ENCODE data around the gene TMEM141.

TMEM141 gene

DNA sequence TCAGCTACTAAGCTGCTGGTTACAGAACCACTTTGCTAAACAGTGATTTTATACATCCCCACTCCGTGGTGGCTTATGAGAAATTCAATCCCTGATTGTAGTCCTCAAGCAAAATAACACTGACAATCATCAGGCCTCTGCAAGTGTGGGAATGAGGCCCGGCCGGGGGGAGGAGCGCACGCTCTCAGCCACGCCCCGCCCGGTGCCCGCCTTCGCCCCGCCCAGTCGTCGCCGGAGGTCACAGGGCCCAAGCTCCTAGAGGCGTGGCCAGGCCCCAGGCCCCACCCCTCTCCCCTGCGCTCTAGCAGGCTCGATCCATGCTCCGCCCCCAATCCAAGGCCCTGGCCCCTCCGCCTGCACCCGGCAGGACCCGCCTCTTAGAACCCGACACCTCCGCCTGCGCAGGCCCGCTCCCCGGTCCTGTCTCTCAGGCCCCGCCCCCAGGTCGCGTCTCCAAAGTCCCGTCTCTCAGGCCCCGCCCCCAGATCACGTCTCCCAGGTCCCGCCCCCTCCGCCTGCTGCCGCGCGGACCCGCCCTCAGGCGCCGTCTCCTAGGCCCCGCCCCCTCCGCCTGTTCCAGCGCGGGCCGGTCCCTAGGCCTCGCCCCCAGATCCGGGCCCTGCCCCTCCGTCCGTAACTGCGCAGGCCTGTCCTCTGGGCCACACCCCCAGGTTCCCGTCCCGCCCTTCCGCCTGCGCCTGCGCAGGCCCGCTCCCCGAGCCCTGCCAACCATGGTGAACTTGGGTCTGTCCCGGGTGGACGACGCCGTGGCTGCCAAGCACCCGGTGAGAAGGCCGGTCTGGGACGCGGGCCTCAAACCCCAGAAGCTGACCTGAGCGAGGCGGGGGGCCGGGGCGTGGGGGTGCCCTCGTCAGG, at the start of gene TMEM141:
Gene TMEM141, plus strand, starts transcription at position 705 of the 876 bp plus-strand sequence. Its CDS starts 27 bp downstream, at position 732.
- peak; percentile 99 for DNase-seq (ENCODE audit: low read depth, low spot score)

DNA sequence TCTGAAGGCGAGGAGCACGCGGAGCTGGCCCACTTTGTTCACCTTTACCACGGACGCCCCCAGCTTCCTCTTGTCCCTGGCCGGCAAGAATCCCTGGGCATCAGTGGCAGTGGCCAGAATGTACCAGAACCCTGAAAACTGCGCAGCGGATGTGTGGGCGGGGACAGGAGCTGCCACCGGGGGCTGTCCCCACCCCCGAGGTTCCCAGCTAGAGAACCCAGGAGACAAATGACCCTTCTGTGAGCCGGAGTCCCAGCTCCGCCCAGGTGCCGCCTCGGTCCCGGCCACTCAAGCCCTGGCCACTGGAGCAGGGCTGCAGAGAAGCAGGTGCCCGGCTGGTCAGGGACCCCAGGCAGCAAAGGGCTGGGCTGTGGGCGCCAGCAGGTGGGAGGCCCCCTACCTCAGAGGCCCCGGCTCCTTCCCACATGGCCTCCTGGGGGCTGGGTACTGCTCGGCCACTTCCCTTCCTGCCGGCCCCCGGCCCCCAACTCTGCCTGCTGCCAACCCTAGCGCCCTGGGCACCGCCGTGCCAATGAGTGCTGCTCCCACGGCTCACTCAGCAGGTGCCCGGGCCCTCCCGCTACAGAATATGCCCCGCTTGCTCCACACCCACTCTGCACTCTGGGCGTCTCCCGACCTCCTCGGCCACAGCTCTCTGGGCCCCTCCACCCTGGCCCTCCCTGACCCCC, 49.1 kb upstream of the TMEM141 start:
- no peak for DNase-seq (ENCODE audit: low read depth, low spot score)

DNA sequence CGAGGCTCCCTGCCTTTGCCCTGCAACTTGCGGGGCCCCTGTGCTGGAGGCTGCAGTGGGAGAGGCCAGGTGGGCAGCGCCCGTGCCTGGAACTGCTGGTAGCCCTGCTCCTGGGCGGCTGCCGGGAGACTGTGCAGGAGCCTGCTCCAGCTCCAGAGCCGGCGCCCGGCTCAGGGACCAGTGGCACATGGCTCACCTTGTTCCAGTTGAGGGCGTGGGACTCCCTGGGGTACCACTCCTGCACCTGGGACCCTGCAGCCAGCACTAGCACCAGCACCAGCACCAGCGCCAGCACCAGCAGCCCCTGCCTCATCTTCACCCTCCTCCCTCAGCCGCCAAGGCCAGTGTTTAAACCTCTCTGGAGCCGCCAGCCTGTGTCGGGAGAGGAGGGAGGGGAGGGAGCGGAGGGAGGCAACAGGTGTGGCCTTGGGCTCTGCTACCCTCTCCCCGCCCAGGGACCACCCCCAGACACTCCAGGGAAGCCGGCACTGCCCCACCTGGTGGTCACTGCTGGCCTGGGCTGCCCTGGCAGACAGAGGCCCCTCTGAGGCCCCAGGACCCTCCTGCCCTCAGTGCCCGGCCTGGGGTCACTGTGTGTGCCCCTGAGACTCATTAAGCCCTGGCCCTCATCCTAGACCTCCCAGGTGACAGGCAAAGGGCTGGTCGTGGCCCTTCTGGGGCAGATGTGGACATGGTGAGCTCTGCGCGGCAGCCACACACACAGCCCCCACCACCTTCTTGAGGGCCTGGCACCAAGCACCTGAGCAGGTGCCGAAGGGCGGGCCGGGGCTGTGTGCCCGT, 48.4 kb upstream of the TMEM141 start, which contains the start of gene LCN10:
Gene LCN10, minus strand, starts transcription at position 350 of the 801 bp plus-strand sequence. Its CDS starts 37 bp downstream, at position 313.
- DNase-seq (ENCODE audit: low read depth, low spot score), result peak; percentile 72

DNA sequence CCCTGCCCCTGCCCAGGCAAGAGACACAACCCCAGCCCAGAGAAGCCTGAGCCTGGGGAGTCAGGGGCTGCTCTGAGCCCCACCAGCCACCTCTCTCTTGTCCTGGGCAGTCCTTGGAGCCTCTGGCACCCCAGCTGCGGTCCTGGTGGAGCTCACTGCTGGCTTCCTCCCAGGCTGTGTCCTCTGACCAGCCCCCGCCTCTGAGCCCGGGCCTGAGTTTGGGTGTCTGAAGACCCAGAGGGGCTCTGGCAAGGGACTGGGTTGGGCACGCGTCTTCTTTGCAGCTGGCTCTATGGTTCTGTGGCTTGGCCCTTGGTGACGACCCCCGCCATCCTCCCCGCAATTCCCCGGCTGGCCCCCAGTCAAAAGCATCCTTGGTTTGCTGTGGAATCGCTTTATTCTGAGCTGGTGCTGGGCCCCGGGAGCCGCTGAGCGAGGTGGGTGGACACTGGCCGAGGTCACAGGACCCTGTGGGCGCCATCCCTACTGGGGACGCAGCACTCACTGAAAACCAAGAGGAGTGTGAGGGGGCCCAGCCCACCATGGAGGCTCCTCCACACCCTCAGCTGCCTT, 47.4 kb upstream of the TMEM141 start:
- DNase-seq (ENCODE audit: low read depth, low spot score), result no peak

DNA sequence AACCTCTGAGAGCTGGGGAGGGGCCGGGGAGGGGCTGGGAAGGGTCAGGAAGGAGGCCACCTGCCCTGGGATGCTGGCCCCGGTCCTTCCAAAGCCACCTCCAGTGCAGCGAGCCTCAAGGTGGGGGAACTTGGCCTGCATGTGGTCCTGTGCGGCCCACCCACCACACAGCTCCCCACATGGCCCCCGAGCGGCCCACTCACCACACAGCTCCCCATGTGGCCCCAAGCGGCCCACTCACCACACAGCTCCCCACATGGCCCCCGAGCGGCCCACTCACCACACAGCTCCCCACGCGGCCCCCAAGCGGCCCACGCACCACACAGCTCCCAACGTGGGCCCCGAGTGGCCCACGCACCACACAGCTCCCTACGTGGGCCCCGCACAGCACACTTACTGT, 46.4 kb upstream of the TMEM141 start:
- no peak for DNase-seq (ENCODE audit: low read depth, low spot score)

DNA sequence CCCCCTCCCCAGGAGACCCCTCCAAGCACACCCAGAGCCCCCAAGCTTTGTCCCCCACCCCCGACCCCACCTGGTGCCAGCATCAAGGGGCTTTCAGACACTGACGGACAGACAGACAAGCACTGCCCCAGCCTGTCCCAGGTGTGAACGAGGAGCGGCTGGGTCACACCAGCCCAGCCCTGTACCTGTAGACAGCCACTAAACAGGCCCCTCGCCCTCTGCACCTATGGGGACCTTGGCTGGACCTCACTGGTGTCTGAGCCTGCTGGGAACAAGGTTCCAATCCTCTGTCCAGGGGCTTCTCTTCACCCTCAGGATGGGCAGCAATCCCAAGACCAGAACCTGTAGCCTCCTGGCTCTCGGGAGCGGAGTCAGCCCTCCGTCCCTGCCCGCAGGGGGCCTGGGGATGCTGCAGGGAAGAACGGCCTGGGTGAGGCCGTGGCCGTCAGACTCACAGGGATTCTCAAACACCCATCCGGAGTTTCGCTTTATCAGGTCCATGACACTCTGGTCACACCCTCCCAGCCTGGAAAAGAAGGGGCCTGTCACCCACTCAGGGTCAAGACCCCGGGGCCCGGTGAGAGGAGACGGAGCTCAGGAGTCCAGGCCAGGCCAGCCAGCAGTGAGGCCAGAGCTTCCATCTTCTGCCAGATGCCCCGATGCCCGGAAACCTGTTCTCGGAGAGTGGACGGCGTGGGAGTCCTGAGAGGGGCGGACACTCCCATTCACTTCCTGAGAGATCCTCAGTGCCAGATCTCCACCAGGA, 45.6 kb upstream of the TMEM141 start:
- DNase-seq (ENCODE audit: low read depth, low spot score), result no peak

DNA sequence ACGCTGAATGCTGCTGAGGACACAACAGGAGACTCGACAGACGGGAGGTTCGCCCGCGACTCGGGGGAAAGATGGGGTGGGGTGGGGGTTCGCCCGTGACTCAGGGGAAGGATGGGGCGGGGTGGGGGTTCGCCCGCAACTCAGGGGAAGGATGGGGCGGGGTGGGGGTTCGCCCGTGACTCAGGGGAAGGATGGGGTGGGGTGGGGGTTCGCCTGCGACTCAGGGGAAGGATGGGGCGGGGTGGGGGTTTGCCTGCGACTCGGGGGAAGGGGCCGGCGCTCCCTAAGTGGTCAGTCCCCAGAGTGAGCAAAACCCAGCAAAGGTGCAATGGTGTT, 45.0 kb upstream of the TMEM141 start:
- DNase-seq (ENCODE audit: low read depth, low spot score), result no peak

DNA sequence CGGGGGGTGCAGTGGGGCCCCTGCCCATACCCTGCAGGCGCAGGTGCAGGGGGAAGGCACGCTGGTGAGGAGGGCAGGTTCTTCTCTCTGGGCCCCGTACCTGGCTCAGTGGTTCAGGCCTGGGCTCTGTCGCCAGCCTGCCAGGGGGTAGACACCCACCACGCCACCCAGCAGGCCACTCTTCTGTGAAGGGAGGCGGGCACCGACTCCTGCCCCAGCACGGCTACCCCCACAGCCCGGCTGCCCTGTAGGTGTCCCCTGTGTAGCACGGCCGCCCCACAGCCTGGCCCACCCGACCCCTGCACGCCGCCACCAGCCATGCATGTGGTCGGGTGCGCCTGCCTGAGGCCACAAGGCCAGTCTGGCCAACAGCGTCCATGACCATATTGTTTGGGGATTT, 44.5 kb upstream of the TMEM141 start:
- DNase-seq (ENCODE audit: low read depth, low spot score), result no peak

DNA sequence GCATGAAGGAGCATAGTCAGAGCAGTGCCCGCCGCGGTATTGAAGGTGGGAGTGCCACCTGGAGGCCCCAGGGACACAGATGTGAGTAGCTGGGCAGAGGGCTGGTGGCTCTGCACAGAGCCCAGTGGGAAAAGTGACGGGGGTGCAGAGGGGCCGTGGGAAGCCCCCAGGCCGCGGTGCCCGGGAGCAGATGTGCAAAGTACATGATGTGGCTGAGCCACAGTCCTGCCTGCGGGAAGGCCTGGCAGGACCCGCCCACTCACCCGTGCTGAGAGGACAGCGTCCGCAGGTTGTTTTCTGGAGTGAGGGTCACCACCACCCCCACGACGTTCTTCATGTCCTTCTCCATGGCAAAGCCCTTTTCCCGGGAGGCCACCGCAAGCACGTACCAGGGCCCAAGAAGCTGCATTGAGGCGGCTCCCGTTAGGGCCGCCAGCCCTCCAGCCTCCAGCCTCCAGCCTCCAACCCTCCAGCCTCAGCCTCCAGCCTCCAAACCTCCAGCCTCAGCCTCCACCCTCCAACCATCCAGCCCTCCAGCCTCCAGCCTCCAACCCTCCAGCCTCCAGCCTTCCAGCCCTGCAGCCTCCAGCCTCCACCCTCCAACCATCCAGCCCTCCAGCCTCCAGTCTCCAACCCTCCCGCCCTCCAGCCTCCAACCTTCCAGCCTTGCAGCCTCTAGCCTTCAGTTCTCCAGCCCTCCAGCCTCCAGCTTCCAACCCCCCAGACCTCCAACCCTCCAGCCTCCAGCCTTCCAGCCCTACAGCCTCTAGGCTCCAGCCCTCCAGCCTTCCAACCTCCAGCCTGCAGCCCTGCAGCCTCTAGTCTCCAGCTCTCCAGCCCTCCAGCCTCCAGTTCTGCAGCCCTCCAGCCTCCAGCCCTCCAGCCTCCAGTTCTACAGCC, 43.7 kb upstream of the TMEM141 start:
- DNase-seq (ENCODE audit: low read depth, low spot score), result no peak

DNA sequence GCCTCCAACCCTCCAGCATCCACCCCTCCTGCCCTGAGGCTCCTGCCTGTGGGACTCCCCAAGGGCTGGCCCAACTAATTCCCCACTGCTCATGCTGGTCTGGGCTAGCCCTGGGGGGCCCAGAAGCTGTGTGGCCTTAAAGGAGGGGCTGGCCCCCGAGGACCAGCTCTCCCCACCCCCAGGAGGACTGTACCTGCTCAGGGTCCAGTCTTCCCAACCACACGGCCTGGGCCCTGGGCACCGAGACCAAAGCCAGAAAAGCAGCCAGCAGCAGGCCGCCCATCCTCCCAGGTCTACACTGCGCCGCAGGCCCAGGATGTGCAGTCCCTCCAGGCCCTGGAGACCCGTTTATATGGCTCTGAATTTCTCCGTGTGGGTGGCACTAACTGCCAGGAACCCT, 42.9 kb upstream of the TMEM141 start, which contains the start of gene LCN6:
Gene LCN6, minus strand, starts transcription at position 325 of the 400 bp plus-strand sequence. Its CDS starts 42 bp downstream, at position 283.
- no peak for DNase-seq (ENCODE audit: low read depth, low spot score)

DNA sequence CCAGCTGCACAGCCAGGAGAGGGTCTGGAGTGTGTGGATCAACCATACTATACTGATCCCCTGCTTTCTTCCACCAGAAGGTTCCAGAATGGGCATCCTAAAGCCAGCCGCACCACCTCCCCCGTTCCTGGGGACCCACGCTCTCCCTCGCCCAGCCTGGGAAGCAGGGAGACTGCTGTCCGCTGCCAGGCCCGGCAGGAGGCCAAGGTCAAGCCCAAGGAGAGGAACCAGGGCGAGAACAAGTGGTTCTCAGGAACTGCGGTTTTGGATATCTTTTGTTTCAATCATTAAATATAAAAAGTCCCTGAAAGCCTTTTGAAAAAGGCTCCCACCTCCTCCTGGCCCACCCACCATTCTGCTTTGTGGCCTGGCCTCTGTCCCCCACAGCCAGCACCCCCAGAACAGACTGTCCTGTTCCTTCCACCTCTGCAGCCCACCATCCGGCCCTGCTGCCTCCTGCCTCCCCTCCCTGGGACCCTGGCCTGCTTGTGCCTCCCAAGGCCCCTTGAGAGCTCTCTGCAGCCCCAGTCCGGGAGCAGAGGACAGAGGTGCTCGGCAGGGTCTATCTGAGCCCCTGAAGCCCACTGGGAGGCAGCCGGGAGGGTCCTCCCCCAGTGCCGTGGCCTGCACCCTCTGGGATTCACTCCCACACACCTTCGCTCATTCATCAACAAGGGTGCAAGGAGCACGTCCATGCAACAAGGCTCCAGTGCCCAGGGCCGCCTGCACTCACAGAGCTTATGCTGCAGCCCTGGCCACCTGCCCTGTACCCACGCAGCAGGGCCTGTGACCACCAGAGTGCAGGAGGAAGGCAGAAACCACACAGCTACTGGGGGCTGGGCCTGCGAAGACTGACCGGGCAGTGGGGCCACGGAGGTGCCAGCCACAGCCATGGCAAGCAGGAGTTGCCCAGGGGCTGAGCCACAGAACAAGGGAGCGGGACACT, 42.2 kb upstream of the TMEM141 start:
- DNase-seq (ENCODE audit: low read depth, low spot score), result no peak

DNA sequence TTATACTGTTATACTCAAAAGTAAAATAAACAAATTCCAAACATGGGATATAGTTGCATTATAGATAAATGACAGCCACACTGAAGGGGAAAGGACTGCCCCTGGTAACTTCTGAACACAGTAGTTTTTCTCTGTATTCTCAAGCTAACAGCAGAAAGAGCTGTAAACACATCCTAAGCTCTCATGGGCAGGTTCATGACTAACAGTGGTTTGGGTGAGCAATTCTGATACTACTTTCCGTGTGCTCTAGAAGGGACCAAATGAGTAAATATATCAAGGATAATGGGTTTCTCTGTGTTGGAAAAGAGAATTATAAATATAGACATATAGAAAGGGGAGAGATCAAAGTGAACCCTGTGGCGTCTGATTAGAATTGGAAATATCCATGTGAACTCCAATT, 40.6 kb upstream of the TMEM141 start:
- no peak for DNase-seq (ENCODE audit: low read depth, low spot score)

DNA sequence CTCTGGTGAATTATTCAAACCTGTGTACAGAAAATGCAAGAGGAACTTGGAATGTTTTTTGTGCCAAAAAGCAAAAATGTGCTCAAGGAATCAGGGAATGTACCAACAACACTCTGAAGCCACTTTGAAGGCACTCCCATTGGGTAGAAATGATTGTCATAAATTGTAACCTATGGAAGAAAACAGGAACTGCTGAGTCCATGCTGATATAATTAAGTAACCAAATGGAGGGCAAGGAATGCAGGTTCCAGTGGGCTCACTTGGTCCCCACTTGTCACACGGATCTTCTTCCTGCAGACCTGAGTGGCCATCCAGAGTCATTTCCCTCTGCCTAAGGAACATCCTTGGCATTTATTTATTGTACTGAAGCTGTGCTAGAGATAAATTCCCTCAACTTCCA, 39.9 kb upstream of the TMEM141 start:
- DNase-seq (ENCODE audit: low read depth, low spot score), result no peak

DNA sequence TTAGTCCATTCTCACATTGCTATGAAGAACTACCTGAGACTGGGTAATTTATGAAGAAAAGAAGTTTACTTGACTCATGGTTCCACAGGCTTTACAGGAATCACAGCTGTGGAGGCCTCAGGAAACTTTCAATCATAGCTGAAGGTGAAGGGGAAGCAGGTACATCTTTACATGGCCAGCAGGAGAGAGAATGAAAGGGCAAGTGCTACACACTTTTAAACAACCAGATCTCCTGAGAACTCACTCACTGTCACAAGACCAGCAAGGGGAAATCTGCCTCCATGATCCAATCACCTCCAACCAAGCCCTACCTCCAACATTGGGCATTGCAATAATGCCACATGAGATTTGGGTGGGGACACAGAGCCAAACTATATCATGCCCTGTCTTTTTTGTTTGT, 39.3 kb upstream of the TMEM141 start:
- DNase-seq (ENCODE audit: low read depth, low spot score), result no peak

DNA sequence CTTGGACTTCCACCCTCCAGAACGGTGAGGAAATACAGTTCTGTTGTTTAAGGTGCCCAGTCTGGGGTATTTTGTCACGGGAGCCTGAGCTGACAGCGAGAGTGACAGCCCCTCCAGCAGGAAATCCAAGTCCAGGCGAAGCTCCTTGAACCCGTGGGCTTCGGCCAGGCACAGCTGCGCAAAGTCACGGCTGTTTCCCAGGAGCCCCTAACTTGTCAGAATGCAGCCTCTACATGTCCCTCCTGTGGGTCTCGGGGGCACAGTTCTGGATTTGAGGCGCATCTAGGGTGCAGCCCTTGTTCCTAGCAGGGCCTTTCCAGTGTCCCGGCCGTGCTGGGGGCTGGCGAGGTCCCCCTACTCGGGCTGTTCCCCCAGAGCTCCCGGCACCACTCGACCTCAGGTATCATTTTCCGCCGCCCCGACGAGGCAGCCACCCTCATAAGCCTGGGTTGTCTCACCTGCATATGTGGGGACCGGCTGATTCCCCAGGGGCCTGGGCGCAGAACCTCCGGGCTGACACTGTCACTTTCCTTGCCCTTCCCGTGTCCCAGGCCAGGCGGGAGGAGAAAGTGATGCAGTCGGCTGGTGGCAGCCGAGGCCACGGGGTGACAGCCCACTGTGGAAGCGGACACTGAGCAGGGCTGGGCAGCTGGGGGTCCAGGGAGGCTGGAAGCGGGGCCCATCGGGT, 37.6 kb upstream of the TMEM141 start:
- DNase-seq (ENCODE audit: low read depth, low spot score), result no peak

DNA sequence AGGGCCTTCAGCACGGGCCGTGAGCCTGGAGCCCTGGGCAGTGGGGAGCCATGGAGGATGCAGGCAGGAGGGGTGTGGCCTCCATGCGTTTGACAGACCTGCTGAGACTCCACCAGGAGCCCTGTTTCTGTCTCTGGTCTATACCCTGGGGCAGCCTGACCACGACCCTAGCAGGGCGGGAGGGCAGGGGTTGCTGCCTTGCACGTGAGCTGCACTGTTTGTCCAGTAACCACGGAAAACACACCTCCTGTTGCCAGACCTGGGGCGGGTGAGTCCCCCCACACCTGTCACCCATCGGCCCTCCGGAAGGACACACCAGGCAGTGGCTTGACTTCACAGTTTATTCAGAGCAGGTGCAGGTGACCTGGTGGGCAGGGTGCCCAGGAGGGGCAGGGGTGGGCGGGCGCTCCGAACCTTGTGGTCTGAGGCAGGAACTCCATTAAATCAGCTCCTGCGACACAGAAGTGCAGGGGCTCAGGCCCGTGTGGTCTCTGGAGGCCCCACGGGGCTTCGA, 37.0 kb upstream of the TMEM141 start:
- DNase-seq (ENCODE audit: low read depth, low spot score), result no peak

DNA sequence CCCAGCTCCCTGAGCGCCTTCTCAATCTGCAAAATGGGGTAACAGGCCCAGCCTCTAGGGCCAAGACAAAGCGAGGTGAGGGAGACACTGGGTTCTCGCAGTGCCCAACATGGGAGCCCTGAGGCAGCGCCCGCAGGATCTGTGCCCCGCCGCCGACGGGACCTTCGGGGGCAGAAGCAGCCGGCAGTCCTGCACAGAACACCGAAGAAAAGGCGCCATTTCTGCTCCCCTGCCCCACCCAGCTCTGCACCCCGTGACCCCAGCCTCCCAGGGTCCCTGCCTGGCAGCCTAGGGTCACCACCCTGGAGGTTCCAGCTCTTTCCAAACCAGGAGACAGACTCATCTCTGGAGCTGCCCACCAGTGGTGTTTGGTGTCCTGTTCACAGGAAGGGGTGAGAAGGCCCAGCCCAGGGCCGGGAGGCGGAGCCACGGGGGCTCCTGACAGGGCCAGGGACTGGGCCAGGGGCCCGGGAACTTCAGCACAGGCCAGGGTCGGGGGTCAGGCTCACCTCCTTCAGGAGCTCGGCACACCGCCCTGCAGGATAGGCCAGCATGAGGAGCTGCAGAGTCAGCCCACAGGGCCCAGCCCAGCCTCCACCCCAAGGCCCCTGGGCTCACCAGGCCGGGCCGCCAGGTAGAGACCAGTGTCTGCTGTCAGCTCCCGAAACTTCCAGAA, 36.4 kb upstream of the TMEM141 start:
- peak; percentile 45 for DNase-seq (ENCODE audit: low read depth, low spot score)
